Stimulated activated CD8-positive, alpha-beta memory T cell treated with anti-CD3 and anti-CD28 coated beads, Interleukin-15, amount 100 ng/mL, for 48 hours (primary cell): ENCODE data around the gene MBD3L2.
"Not testable (repeated sequence)": the region's sequence is repeated elsewhere in the genome, so short reads cannot be mapped to it uniquely, and the experiment has no call there.

Source experiments
- DNase-seq, 2 donors: peaks; one replicate each; pipeline ENCODE4 v3.0.0-alpha.2; 2020; ENCODE audit warnings: low read depth in 2 of 2

Gene MBD3L2

DNA sequence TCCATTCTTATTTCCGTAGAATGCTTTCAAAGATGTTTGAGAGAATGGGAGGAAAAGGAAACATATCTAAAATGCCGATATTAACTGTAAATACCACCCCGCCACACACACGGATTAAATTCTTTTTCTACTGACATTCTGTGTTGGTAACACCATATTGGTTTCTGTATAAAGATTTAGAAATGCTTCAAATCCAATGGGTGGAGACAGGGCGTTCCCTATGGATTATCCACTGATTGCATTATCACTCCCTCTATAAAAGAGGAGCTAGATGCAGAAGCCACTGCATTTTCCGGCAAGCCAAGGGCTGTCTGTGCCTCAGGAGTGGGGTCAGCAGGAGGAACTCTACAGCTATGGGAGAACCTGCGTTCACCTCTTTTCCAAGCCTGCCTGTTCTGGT lies at the start of gene MBD3L2:
Gene MBD3L2, plus strand, starts transcription at position 301 of the 400 bp plus-strand sequence. Its CDS starts 53 bp downstream, at position 354.
- not testable (repeated sequence) for DNase-seq

- no peak for DNase-seq
Observed at GRCh38 chr19:6999933-7000332, 49.2 kb upstream of the MBD3L2 start.

- DNase-seq, result no peak
Observed at GRCh38 chr19:7000333-7000732, 48.8 kb upstream of the MBD3L2 start.

- no peak for DNase-seq
Observed at GRCh38 chr19:7000816-7001215, 48.3 kb upstream of the MBD3L2 start.

DNA sequence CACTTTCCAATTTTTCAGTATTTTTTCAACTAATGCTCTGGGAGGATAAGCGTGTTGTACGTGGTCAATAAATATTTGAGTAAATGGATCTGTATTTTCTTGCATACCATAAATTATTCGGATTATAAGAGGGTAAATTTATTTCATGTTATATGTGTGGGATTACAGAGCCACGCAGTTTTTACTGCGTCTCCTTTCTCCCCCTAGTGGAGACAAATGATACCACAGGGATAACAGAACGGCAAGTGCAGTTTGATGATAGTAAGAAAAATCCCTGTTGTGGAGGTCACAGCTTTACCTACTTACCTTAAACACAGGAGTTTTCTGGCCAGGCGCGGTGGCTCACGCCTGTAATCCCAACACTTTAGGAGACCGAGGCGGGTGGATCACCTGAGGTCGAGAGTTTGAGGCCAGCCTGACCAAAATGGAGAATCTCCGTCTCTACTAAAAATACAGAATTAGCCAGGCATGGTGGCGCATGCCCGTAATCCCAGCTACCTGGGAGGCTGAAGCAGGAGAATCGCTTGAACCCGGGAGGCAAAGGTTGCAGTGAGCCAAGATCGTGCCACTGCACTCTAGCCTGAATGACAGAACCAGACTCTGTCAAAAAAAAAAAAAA lies 44.7 kb upstream of the MBD3L2 start:
- no peak for DNase-seq

DNA sequence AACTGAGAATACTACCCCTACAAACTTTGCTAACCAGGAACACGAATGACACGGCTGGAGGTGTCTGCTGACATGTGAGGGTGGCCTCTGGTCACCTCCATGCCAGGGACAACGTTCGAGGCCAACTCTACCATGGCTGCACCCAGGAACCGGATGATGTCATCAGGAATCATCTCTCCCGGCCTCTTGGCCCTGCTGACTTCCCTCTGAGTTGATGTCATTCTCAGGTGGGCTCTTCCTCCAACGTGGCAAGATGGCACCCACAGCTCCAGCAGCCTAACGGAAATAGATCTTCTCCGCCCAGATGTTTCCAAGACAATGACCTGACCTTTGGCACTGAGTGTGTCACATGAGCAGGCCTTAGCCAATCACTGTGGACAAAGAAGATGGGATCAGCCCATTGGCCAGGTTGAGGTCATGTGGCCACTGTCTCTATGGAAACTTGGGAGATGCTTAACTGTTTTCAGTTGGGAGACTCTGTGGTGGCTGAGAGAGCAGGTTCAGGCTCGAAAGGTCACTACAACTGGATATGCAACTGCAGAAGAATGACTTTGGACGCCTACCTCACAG lies 42.9 kb upstream of the MBD3L2 start:
- DNase-seq, result no peak

DNA sequence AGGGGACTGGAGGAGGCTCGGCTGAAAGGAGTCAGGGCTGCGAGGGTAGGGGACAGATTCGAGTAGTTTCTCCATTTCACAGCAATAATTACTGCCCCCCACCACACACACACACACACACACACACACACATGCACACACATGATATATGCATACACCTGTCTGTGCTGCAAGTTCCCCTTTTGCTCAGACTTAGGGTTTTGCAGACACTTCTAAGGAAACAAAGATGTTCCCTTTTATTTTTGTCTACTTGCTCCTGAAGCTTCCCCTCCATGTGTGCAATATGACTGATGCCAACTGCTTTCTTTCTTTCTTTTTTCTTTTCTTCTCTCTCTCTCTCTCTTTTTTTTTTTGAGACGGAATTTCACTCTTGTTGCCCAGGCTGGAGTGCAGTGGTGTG lies 41.3 kb upstream of the MBD3L2 start:
- no peak for DNase-seq

GRCh38 chr19:7010722-7011593 lies 38.2 kb upstream of the MBD3L2 start:
- no peak for DNase-seq

DNA sequence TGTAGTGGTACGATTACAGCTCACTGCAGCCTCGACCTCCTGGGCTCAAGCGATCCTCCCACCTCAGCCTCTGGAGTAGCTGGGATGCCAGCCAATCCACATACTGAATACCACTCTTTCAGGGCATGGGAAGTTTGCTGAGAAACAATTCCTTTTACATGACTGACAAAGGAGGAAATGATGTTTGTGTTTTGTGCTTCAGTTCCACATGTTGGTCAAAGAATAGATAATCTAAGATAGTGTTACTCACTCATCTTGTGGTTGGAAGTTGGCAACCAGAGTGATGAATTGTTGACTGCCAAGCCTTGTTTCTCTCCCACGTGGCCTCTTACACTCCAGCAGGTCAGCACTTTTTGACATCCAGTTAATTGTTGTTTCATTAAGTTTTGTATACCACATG lies 35.4 kb upstream of the MBD3L2 start:
- no peak for DNase-seq

DNA sequence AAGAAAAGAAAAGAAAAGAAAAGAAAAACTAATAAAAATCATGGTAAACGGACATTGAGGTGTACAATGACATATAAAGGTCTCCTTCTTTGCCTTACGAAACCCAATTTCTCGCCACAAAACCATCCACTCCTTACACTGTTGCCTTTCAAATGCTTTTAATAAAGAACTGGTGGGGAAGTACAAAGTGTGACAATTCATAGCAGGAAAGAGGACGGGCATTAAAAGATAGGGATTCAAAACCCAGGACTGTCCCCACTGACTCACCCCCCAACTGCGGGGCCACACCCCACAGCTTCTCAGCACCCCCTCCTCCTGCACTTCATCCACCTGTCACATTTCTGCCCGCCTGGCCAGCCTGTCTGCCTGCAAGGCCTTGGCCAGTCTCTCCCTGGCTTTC lies 30.3 kb upstream of the MBD3L2 start:
- no peak for DNase-seq

- not testable (repeated sequence) for DNase-seq
Observed at GRCh38 chr19:7021331-7021730, 27.8 kb upstream of the MBD3L2 start, which contains the start of gene MBD3L2B. Gene MBD3L2B (minus strand): TSS chr19:7021431. CDS start chr19:7021397, 34 bp downstream.

DNA sequence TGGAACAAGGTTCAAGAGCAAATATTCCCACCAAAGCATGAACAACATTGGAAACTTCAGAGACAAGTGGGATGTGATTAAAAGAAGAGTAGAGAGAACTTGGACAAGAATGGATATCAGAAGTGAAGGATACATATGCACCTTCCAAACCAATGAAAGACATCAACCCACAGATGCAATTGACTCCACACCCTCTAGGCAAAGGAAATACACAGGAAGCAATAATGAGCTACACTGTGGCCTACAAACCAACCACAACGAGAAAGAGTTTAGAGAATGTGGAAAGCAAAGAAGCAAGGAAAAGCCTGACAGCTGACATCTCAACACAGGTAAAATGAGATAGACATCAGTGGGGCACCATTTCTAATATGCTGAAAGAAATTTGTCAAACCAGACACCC lies 20.3 kb upstream of the MBD3L2 start:
- not testable (repeated sequence) for DNase-seq

DNA sequence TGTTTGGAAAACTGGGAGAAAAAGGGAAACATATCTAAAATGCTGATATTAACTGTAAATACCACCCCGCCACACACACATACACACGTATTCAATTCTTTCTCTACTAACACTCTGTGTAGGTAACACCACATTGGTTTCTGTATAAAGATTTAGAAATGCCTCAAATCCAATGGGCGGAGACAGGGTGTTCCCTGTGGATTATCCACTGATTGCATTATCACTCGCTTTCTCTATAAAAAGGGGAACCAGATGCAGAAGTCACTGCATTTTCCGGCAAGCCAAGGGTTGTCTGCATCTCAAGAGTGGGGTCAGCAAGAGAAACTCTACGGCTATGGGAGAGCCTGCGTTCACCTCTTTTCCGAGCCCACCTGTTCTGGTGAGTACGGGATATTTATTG lies 18.8 kb upstream of the MBD3L2 start, which contains the start of gene MBD3L5:
Gene MBD3L5, plus strand, starts transcription at position 301 of the 400 bp plus-strand sequence. Its CDS starts 34 bp downstream, at position 335.
- not testable (repeated sequence) for DNase-seq

GRCh38 chr19:7040079-7040478 lies 9.0 kb upstream of the MBD3L2 start, which contains the start of gene MBD3L4:
Gene MBD3L4 (minus strand): TSS chr19:7040179. CDS start chr19:7040144, 35 bp downstream.
- DNase-seq, result not testable (repeated sequence)

DNA sequence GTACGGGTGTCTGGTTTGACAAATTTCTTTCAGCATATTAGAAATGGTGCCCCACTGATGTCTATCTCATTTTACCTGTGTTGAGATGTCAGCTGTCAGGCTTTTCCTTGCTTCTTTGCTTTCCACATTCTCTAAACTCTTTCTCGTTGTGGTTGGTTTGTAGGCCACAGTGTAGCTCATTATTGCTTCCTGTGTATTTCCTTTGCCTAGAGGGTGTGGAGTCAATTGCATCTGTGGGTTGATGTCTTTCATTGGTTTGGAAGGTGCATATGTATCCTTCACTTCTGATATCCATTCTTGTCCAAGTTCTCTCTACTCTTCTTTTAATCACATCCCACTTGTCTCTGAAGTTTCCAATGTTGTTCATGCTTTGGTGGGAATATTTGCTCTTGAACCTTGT lies 7.6 kb upstream of the MBD3L2 start:
- not testable (repeated sequence) for DNase-seq

DNA sequence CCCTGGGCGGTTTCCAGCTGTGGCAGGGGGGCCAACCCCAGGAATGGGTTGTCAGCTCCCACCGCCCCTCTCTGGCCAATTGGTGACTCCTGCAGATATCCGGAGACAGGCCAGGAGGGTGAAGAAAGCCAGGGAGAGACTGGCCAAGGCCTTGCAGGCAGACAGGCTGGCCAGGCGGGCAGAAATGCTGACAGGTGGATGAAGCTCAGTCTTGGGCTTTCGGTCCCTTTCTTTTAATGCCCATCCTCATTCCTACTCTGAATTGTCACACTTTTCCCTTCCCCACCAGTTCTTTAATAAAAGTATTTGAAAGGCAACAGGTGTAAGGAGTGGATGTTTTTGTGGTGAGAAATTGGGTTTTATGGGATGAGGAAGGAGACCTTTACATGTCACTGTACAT lies 2.3 kb downstream of the MBD3L2 start:
- not testable (repeated sequence) for DNase-seq

DNA sequence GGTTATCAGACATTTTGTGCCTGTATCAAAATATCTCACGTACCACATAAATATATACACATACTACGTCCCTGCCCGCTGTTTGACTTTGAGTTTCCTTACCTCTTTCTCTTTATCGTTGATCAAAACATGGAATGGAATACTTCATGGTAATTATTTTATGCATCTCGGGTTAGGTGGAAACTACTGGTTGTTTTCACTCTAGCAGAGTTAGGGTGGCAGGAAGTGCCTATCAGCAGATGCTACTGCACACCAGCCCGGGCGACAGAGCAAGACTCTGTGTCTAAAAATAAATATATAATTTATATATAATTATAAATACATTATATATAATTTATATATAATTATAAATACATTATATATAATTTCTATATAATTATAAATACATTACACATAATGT lies 3.8 kb downstream of the MBD3L2 start:
- DNase-seq, result not testable (repeated sequence)

GRCh38 chr19:7054635-7055368 lies 5.7 kb downstream of the MBD3L2 start:
- DNase-seq, result not testable (repeated sequence)

- DNase-seq, result not testable (repeated sequence)
Observed at GRCh38 chr19:7055679-7056078, 6.6 kb downstream of the MBD3L2 start.

DNA sequence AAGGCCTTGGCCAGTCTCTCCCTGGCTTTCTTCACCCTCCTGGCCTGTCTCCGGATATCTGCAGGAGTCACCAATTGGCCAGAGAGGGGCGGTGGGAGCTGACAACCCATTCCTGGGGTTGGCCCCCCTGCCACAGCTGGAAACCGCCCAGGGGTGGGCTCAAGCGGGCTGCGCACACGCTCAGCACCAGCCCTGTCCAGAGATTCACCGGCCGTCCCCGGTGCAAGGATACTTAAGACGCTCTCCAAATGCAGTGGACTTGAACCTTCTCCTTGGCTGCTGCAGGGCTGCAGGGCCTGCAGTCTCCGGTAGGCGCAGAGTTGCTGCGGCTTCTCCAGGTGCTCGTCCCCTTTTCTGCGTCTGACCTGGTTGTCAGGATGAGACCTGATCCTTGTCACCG lies 7.2 kb downstream of the MBD3L2 start:
- DNase-seq, result not testable (repeated sequence)

GRCh38 chr19:7058576-7058975 lies 9.5 kb downstream of the MBD3L2 start, which contains the start of gene MBD3L3:
Gene MBD3L3 (minus strand): TSS chr19:7058676. CDS start chr19:7058605, 71 bp downstream.
- DNase-seq, result not testable (repeated sequence)
